ENCODE data around the gene FGF19. TPM values are rescaled to one million over a fixed set of nuclear protein-coding genes. Genes with fewer than 3 reads are reported as not detected.
"Not testable (repeated sequence)": the region's sequence is repeated elsewhere in the genome, so short reads cannot be mapped to it uniquely, and the experiment has no call there.

Gene FGF19
- total RNA-seq, 2 donors from 2014 or later: not detected

DNA sequence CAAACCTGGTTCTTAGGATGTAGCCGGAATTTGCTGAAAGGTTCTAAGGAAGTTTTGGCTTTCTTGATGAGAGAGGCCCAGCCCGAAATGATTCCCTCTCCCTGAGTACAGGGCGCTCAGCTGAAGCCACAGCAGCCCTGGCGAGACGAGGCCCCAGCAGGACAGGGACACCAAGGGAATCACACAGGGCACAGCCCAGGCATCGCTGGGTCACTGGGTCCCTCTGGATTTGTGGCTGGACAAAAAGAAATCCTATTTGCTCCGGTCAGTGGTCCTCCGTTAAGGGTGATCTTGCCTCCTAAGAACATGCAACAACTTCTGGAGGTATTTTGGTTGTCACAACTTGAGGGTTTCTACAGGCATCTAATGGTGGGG, 6.4 kb downstream of the FGF19 start:
- no peak for DNase-seq (ENCODE audit: low spot score)
- TF ChIP-seq, protein P1, sequence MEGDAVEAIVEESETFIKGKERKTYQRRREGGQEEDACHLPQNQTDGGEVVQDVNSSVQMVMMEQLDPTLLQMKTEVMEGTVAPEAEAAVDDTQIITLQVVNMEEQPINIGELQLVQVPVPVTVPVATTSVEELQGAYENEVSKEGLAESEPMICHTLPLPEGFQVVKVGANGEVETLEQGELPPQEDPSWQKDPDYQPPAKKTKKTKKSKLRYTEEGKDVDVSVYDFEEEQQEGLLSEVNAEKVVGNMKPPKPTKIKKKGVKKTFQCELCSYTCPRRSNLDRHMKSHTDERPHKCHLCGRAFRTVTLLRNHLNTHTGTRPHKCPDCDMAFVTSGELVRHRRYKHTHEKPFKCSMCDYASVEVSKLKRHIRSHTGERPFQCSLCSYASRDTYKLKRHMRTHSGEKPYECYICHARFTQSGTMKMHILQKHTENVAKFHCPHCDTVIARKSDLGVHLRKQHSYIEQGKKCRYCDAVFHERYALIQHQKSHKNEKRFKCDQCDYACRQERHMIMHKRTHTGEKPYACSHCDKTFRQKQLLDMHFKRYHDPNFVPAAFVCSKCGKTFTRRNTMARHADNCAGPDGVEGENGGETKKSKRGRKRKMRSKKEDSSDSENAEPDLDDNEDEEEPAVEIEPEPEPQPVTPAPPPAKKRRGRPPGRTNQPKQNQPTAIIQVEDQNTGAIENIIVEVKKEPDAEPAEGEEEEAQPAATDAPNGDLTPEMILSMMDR (IDR thresholded peaks at IDR 0.05): no peak
- H3K27me3 ChIP-seq (replicated peaks; ENCODE audit: insufficient read depth): peaks cover 10% of the 10 kb centered on the region

DNA sequence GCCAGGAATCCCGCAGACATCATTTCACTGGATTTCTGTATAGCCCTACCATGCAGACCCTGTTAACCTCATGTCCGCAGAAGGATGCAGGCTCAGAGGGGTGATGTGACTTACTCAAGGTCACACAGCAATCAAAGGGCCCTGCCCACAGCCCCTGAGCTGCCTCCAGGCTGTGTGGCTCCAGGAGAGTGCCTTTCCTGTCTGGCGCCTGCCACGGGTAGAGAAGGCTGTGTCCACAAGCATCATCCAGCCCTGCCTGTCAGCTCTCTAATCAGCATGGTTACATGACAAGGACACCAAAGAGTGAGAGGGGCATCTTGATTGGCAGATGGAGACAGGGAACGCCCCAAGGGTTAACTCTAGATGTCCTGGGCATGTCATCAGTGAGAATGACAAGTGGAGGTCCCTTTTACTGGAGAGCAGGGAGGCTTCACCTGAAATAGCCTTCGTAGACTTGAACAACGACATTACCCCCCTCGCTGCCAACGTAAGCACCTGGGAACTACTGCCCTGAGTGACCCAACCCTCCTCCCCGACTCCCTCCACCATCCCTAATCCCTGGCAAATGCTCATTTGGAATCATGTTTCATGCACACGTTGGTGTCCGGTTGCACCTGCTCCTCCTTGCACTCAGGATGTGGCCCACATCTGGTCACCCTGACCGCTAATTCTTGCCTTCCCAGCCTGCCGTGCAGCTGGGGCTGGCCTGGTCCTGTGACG, 6.9 kb downstream of the FGF19 start:
- TF ChIP-seq, protein P1 (IDR thresholded peaks at IDR 0.05): no peak
- Histone ChIP-seq H3K36me3 (no peaks in the 10 kb centered on the region), H3K9me3 (no peaks in the 10 kb centered on the region), H3K4me1 (ENCODE audit: control insufficient read depth in 1 of 2, low read depth in 2 of 2) (no peaks in the 10 kb centered on the region), H3K4me3 (no peak overlapping the region), H3K27me3 (replicated peaks; ENCODE audit: insufficient read depth) (peaks cover 4% of the 10 kb centered on the region), H3K27ac (no peak overlapping the region)
- ATAC-seq (ENCODE audit: insufficient number of reproducible peaks, low FRiP score, low read depth) (no peak), DNase-seq (ENCODE audit: low spot score) (no peak)

More for the DNA sequence above, 6.4 kb downstream of the FGF19 start:
- Histone ChIP-seq H3K27ac (no peak overlapping the region), H3K9me3 (no peaks in the 10 kb centered on the region), H3K36me3 (no peaks in the 10 kb centered on the region), H3K4me3 (no peak overlapping the region), H3K4me1 (ENCODE audit: control insufficient read depth in 1 of 2, low read depth in 2 of 2) (peaks cover 0 to 4% of the 10 kb centered on the region in 2 donors)
- ATAC-seq (ENCODE audit: insufficient number of reproducible peaks, low FRiP score, low read depth): no peak

- H3K36me3 ChIP-seq; H3K27me3 ChIP-seq (replicated peaks; ENCODE audit: insufficient read depth); H3K9me3 ChIP-seq; ATAC-seq (ENCODE audit: insufficient number of reproducible peaks, low FRiP score, low read depth); H3K4me1 ChIP-seq (ENCODE audit: control insufficient read depth in 1 of 2, low read depth in 2 of 2); H3K27ac ChIP-seq; H3K4me3 ChIP-seq; DNase-seq (ENCODE audit: low spot score): not testable (repeated sequence)
Measured at GRCh38 chr11:69695995-69696394, 7.8 kb downstream of the FGF19 start.

GRCh38 chr11:69695581-69695980, 8.2 kb downstream of the FGF19 start:
- TF ChIP-seq, protein P1 (IDR thresholded peaks at IDR 0.05): no peak
- no peak overlapping the region for H3K27ac ChIP-seq
- no peak overlapping the region for H3K4me3 ChIP-seq
- ATAC-seq (ENCODE audit: insufficient number of reproducible peaks, low FRiP score, low read depth) (no peak), DNase-seq (ENCODE audit: low spot score) (no peak)
- no peaks in the 10 kb centered on the region for H3K27me3 ChIP-seq (replicated peaks; ENCODE audit: insufficient read depth)
- H3K9me3 ChIP-seq: no peaks in the 10 kb centered on the region
- no peaks in the 10 kb centered on the region for H3K4me1 ChIP-seq (ENCODE audit: control insufficient read depth in 1 of 2, low read depth in 2 of 2)
- H3K36me3 ChIP-seq: no peaks in the 10 kb centered on the region

DNA sequence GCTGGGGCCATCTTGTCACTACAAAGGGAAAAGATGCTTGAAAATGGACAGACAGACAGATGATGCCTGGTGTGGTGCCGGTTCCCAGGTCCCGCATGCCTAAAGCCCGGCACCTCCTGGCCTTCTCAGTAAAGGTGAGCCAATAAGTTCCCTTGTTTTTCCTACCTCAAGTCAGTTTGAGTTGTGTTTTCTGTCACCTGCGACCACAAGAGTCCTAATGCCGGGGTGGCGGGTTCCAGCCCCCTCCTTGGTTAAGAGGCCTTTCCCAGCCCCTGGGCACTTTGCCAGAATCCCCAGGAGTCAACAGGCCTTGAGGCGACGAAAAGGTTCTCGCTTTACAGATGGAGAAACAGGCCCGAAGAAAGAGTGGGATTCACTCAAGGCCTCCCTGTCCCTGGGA, 9.0 kb downstream of the FGF19 start:
- Histone ChIP-seq H3K36me3 (no peaks in the 10 kb centered on the region), H3K9me3 (no peaks in the 10 kb centered on the region), H3K27me3 (replicated peaks; ENCODE audit: insufficient read depth) (no peaks in the 10 kb centered on the region), H3K27ac (no peak overlapping the region), H3K4me1 (ENCODE audit: control insufficient read depth in 1 of 2, low read depth in 2 of 2) (no peaks in the 10 kb centered on the region), H3K4me3 (no peak overlapping the region)
- TF ChIP-seq, protein P1 (IDR thresholded peaks at IDR 0.05): no peak
- ATAC-seq (ENCODE audit: insufficient number of reproducible peaks, low FRiP score, low read depth) (no peak), DNase-seq (ENCODE audit: low spot score) (no peak)

DNA sequence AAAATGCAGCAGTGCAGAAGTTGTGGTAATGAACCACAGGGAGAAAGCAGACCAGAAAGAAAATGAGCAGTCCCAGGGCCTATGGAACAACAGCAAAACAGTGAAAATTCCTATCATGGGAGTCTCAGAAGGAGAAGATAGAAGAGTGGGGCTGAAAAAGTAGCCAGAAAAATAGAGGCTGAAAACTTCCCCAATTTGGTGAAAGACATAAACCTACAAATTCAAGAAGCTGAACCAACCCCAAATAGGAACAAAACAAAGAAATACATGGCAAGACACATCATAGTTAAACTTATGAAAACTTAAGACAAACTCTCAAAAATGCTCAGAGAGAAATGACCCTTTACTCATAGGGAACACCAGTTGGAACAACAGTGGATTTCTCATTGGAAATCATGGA, 11.4 kb downstream of the FGF19 start:
- H3K36me3 ChIP-seq: no peaks in the 10 kb centered on the region
- no peak overlapping the region for H3K4me3 ChIP-seq
- no peak for DNase-seq (ENCODE audit: low spot score)
- no peaks in the 10 kb centered on the region for H3K9me3 ChIP-seq
- TF ChIP-seq, protein P1 (IDR thresholded peaks at IDR 0.05): no peak
- H3K4me1 ChIP-seq (ENCODE audit: control insufficient read depth in 1 of 2, low read depth in 2 of 2): no peaks in the 10 kb centered on the region
- H3K27me3 ChIP-seq (replicated peaks; ENCODE audit: insufficient read depth): no peaks in the 10 kb centered on the region
- no peak for ATAC-seq (ENCODE audit: insufficient number of reproducible peaks, low FRiP score, low read depth)
- no peak overlapping the region for H3K27ac ChIP-seq
